ENCODE results near the gene RAB8B.

The RAB8B gene

DNA sequence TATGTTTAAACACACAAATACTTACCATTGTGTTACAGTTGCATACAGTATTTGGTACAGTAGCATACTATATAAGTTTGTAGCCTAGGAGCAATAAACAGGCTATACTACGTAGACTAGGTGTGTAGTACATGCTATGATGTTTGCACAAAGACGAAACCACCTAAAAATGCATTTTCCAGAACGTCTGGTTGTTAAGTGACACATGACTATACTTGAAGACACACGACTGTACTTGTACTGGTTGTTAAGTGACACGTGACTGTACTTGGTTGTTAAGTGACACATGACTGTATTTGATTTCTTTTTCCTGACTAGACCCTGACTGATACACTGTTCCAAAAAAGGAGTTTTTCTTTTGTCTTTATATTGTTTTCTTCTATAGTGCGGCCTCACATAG lies 34.1 kb downstream of the RAB8B start:
- no peak for DNase-seq (ENCODE audit: low spot score)
- no peak overlapping the region for H3K27ac ChIP-seq (replicated peaks; ENCODE audit: low read length)

DNA sequence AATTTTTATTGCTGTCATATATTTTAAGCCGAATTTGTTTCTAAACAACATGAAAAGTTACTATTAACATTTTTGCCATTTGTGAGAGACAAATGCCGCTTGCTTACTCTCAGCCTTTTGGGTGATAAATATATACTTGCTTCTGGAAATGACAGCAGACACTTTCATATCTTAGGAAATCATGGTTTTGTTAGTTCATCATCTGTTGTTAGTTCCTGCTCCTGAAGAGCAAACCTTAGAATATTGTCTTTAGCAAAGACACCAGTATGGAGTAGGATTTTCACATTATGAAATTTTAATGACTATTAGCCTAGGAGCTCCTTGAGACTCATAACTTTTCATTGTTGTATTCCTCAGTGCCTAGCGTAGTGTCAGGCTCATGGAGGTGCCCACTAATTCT lies 36.0 kb downstream of the RAB8B start:
- H2AK5ac ChIP-seq (ENCODE audit: low read depth, low read length) = no peak overlapping the region
- H2BK5ac ChIP-seq (ENCODE audit: low read length) = no peak overlapping the region
- H3K36me3 ChIP-seq (replicated peaks in 1 of 2; ENCODE audit: control insufficient read depth in 2 of 2, insufficient read depth in 2 of 2, low read length in 2 of 2) = peaks cover 2 to 16% of the 10 kb centered on the region in 2 donors
- H2BK120ac ChIP-seq (ENCODE audit: low read depth, low read length) = no peak overlapping the region
- no peak for DNase-seq (ENCODE audit: low spot score)
- WGBS, 2 donors (ENCODE audit: extremely low coverage in 2 of 2, insufficient read length in 2 of 2, insufficient replicate concordance in 1 of 2) = no CpG with 5 or more reads among the region's 3 CpGs
- H2BK12ac ChIP-seq (ENCODE audit: low read length) = no peak overlapping the region
- H3K27me3 ChIP-seq (ENCODE audit: control insufficient read depth in 3 of 3, insufficient read depth in 3 of 3, low read depth in 1 of 3, low read length in 3 of 3) = no peaks in the 10 kb centered on the region
- H3K4me3 ChIP-seq (ENCODE audit: low read length in 2 of 2) = no peak overlapping the region
- H3K27ac ChIP-seq (replicated peaks; ENCODE audit: low read length) = no peak overlapping the region
- no peak overlapping the region for H3K9ac ChIP-seq (ENCODE audit: low read depth, low read length, poor library complexity)
- no peak overlapping the region for H3K4ac ChIP-seq (ENCODE audit: low read length)
- H3K79me1 ChIP-seq (ENCODE audit: low read depth, low read length) = no peaks in the 10 kb centered on the region
- H3K18ac ChIP-seq (ENCODE audit: low read length) = no peak overlapping the region
- H3K9me3 ChIP-seq (replicated peaks in 1 of 2; ENCODE audit: control insufficient read depth in 2 of 2, insufficient read depth in 1 of 2, low read depth in 1 of 2, low read length in 2 of 2) = no peaks in the 10 kb centered on the region
- H3K4me1 ChIP-seq (ENCODE audit: control insufficient read depth in 2 of 2, insufficient read depth in 1 of 2, low read depth in 1 of 2, low read length in 2 of 2) = peaks cover 2% of the 10 kb centered on the region in 2 donors
- no peak overlapping the region for H3K14ac ChIP-seq (ENCODE audit: low read length)
- H4K91ac ChIP-seq (ENCODE audit: low read depth, low read length, poor library complexity) = no peak overlapping the region
- H3K23ac ChIP-seq (ENCODE audit: low read depth, low read length, poor library complexity) = no peak overlapping the region
- no peak overlapping the region for H2BK15ac ChIP-seq (ENCODE audit: low read length)
- no peak overlapping the region for H4K8ac ChIP-seq (ENCODE audit: low read depth, low read length)
- no peak overlapping the region for H2AFZ ChIP-seq (ENCODE audit: low read length)
- no peak overlapping the region for H3K4me2 ChIP-seq (ENCODE audit: insufficient read depth, low read length, poor library complexity, severe bottlenecking)

More for the DNA sequence above, 34.1 kb downstream of the RAB8B start:
- Histone ChIP-seq H2AK5ac (ENCODE audit: low read depth, low read length) (no peak overlapping the region), H3K23ac (ENCODE audit: low read depth, low read length, poor library complexity) (no peak overlapping the region), H3K4ac (ENCODE audit: low read length) (no peak overlapping the region), H3K9ac (ENCODE audit: low read depth, low read length, poor library complexity) (no peak overlapping the region), H2AFZ (ENCODE audit: low read length) (no peak overlapping the region), H3K18ac (ENCODE audit: low read length) (no peak overlapping the region), H2BK5ac (ENCODE audit: low read length) (no peak overlapping the region), H3K79me1 (ENCODE audit: low read depth, low read length) (no peaks in the 10 kb centered on the region), H3K27me3 (ENCODE audit: control insufficient read depth in 3 of 3, insufficient read depth in 3 of 3, low read depth in 1 of 3, low read length in 3 of 3) (no peaks in the 10 kb centered on the region), H3K4me1 (ENCODE audit: control insufficient read depth in 2 of 2, insufficient read depth in 1 of 2, low read depth in 1 of 2, low read length in 2 of 2) (peaks cover 0 to 2% of the 10 kb centered on the region in 2 donors), H4K8ac (ENCODE audit: low read depth, low read length) (no peak overlapping the region), H2BK12ac (ENCODE audit: low read length) (no peak overlapping the region), H4K91ac (ENCODE audit: low read depth, low read length, poor library complexity) (no peak overlapping the region), H2BK15ac (ENCODE audit: low read length) (no peak overlapping the region), H3K14ac (ENCODE audit: low read length) (no peak overlapping the region), H3K4me2 (ENCODE audit: insufficient read depth, low read length, poor library complexity, severe bottlenecking) (no peak overlapping the region), H3K36me3 (replicated peaks in 1 of 2; ENCODE audit: control insufficient read depth in 2 of 2, insufficient read depth in 2 of 2, low read length in 2 of 2) (peaks cover 2 to 16% of the 10 kb centered on the region in 2 donors), H3K4me3 (ENCODE audit: low read length in 2 of 2) (no peak overlapping the region), H2BK120ac (ENCODE audit: low read depth, low read length) (no peak overlapping the region), H3K9me3 (replicated peaks in 1 of 2; ENCODE audit: control insufficient read depth in 2 of 2, insufficient read depth in 1 of 2, low read depth in 1 of 2, low read length in 2 of 2) (no peaks in the 10 kb centered on the region)
- WGBS, 2 donors (ENCODE audit: extremely low coverage in 2 of 2, insufficient read length in 2 of 2, insufficient replicate concordance in 1 of 2) = no CpG with 5 or more reads among the region's 6 CpGs

DNA sequence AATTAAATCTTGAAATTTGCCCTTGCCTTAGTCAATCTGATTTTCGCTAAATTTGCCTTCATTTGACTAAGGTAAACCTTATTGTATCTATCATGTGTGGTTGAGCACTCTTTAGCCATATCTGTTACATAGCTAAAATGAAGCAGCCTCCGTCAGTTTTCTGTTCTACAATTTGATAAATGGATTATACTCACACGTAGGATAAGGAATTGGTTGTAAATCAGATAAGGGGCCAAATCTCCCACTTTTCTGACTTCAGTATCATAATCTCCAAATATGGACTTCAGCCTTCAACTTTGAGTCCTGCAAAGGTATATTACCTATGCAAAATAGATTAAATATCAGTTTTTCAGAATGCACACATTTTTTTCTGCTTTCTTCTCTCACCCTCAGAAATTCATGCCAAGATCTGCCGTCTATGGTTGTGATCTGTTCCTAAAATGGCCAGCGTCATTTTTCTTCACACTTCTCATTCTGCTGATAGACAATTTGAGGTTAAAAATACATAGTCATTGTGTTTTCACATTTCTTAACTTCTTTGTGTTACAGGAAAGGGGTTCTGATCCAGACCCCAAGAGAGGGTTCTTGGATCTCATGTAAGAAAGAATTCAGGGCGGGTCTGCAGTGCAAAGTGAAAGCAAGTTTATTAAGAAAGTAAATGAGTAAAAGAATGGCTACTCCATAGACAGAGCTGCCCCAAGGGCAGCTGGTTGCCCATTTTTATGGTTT lies 36.9 kb downstream of the RAB8B start:
- no peak overlapping the region for H3K23ac ChIP-seq (ENCODE audit: low read depth, low read length, poor library complexity)
- peaks cover 2% of the 10 kb centered on the region in 2 donors for H3K4me1 ChIP-seq (ENCODE audit: control insufficient read depth in 2 of 2, insufficient read depth in 1 of 2, low read depth in 1 of 2, low read length in 2 of 2)
- no peak overlapping the region for H3K14ac ChIP-seq (ENCODE audit: low read length)
- peaks cover 2 to 16% of the 10 kb centered on the region in 2 donors for H3K36me3 ChIP-seq (replicated peaks in 1 of 2; ENCODE audit: control insufficient read depth in 2 of 2, insufficient read depth in 2 of 2, low read length in 2 of 2)
- no peak overlapping the region for H3K27ac ChIP-seq (replicated peaks; ENCODE audit: low read length)
- no peak overlapping the region for H2AFZ ChIP-seq (ENCODE audit: low read length)
- no peak overlapping the region for H2BK15ac ChIP-seq (ENCODE audit: low read length)
- H4K8ac ChIP-seq (ENCODE audit: low read depth, low read length) = no peak overlapping the region
- H3K9me3 ChIP-seq (replicated peaks in 1 of 2; ENCODE audit: control insufficient read depth in 2 of 2, insufficient read depth in 1 of 2, low read depth in 1 of 2, low read length in 2 of 2) = no peaks in the 10 kb centered on the region
- H4K91ac ChIP-seq (ENCODE audit: low read depth, low read length, poor library complexity) = no peak overlapping the region
- no peak overlapping the region for H3K4me2 ChIP-seq (ENCODE audit: insufficient read depth, low read length, poor library complexity, severe bottlenecking)
- no peak overlapping the region for H2AK5ac ChIP-seq (ENCODE audit: low read depth, low read length)
- H3K18ac ChIP-seq (ENCODE audit: low read length) = no peak overlapping the region
- H2BK5ac ChIP-seq (ENCODE audit: low read length) = no peak overlapping the region
- DNase-seq (ENCODE audit: low spot score) = no peak
- H3K4ac ChIP-seq (ENCODE audit: low read length) = no peak overlapping the region
- no peaks in the 10 kb centered on the region for H3K27me3 ChIP-seq (ENCODE audit: control insufficient read depth in 3 of 3, insufficient read depth in 3 of 3, low read depth in 1 of 3, low read length in 3 of 3)
- no peak overlapping the region for H2BK120ac ChIP-seq (ENCODE audit: low read depth, low read length)
- no peak overlapping the region for H2BK12ac ChIP-seq (ENCODE audit: low read length)
- H3K79me1 ChIP-seq (ENCODE audit: low read depth, low read length) = no peaks in the 10 kb centered on the region
- no CpG with 5 or more reads among the region's 6 CpGs for WGBS, 2 donors (ENCODE audit: extremely low coverage in 2 of 2, insufficient read length in 2 of 2, insufficient replicate concordance in 1 of 2)
- H3K9ac ChIP-seq (ENCODE audit: low read depth, low read length, poor library complexity) = no peak overlapping the region
- H3K4me3 ChIP-seq (ENCODE audit: low read length in 2 of 2) = no peak overlapping the region

DNA sequence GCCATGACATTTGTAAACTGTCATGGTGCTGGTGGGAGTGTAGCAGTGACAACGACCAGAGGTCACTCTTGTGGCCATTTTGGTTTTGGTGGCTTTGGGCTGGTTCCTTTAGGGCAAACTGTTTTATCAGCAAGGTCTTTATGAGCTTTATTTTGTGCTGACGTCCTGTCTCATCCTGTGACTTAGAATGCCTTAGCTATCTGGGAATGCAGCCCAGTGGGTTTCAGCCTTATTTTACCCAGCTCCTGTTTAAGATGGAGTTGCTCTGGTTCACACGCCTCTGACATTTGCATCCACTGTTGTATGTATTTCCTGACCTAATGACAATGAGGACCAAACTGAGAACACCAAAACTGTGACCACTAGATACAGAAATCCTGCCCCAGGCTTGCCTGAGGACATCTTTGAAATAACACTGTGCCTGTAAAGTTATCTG lies 37.6 kb downstream of the RAB8B start:
- Histone ChIP-seq H2AK5ac (ENCODE audit: low read depth, low read length) (no peak overlapping the region), H4K8ac (ENCODE audit: low read depth, low read length) (no peak overlapping the region), H2BK12ac (ENCODE audit: low read length) (no peak overlapping the region), H3K27me3 (ENCODE audit: control insufficient read depth in 3 of 3, insufficient read depth in 3 of 3, low read depth in 1 of 3, low read length in 3 of 3) (no peaks in the 10 kb centered on the region), H3K23ac (ENCODE audit: low read depth, low read length, poor library complexity) (no peak overlapping the region), H2BK15ac (ENCODE audit: low read length) (no peak overlapping the region), H3K36me3 (replicated peaks in 1 of 2; ENCODE audit: control insufficient read depth in 2 of 2, insufficient read depth in 2 of 2, low read length in 2 of 2) (peaks cover 2 to 16% of the 10 kb centered on the region in 2 donors), H3K9me3 (replicated peaks in 1 of 2; ENCODE audit: control insufficient read depth in 2 of 2, insufficient read depth in 1 of 2, low read depth in 1 of 2, low read length in 2 of 2) (no peaks in the 10 kb centered on the region), H2BK5ac (ENCODE audit: low read length) (no peak overlapping the region), H4K91ac (ENCODE audit: low read depth, low read length, poor library complexity) (no peak overlapping the region), H3K4ac (ENCODE audit: low read length) (no peak overlapping the region), H3K4me2 (ENCODE audit: insufficient read depth, low read length, poor library complexity, severe bottlenecking) (no peak overlapping the region), H3K79me1 (ENCODE audit: low read depth, low read length) (no peaks in the 10 kb centered on the region), H3K18ac (ENCODE audit: low read length) (no peak overlapping the region), H3K4me3 (ENCODE audit: low read length in 2 of 2) (no peak overlapping the region), H2BK120ac (ENCODE audit: low read depth, low read length) (no peak overlapping the region), H3K4me1 (ENCODE audit: control insufficient read depth in 2 of 2, insufficient read depth in 1 of 2, low read depth in 1 of 2, low read length in 2 of 2) (peaks cover 0 to 2% of the 10 kb centered on the region in 2 donors), H2AFZ (ENCODE audit: low read length) (no peak overlapping the region), H3K14ac (ENCODE audit: low read length) (no peak overlapping the region), H3K9ac (ENCODE audit: low read depth, low read length, poor library complexity) (no peak overlapping the region), H3K27ac (replicated peaks; ENCODE audit: low read length) (no peak overlapping the region)
- WGBS, 2 donors (ENCODE audit: extremely low coverage in 2 of 2, insufficient read length in 2 of 2, insufficient replicate concordance in 1 of 2) = no CpG with 5 or more reads among the region's 3 CpGs
- DNase-seq (ENCODE audit: low spot score) = no peak

Measured in neuronal stem cell (in vitro differentiated cells).